Activated CD4-positive, CD25-positive, alpha-beta regulatory T cell treated with anti-CD3 and anti-CD28 coated beads, Interleukin-2, amount 50 U/mL, for 72 hours (primary cell): ENCODE data around the gene ARHGEF4.

Experiments
- DNase-seq: peaks from one replicate; pipeline ENCODE4 v3.0.0; 2021

The ARHGEF4 gene

GRCh38 chr2:130836501-130837174 is at the start of gene ARHGEF4:
TSS of gene ARHGEF4 (plus strand) at chr2:130836914. CDS start at chr2:130836954, 40 bp downstream.
- DNase-seq: no peak

GRCh38 chr2:130787841-130788240 is 48.9 kb upstream of the ARHGEF4 start:
- no peak for DNase-seq

GRCh38 chr2:130790312-130790711 is 46.4 kb upstream of the ARHGEF4 start:
- DNase-seq: no peak

- DNase-seq: no peak
These were observed 45.7 kb upstream of the ARHGEF4 start for GRCh38 chr2:130790804-130791616.

GRCh38 chr2:130791617-130791939 is 45.1 kb upstream of the ARHGEF4 start:
- DNase-seq: no peak

GRCh38 chr2:130795431-130795830 is 41.3 kb upstream of the ARHGEF4 start:
- no peak for DNase-seq

GRCh38 chr2:130796290-130796689 is 40.4 kb upstream of the ARHGEF4 start:
- DNase-seq: no peak

GRCh38 chr2:130797493-130798435 is 39.0 kb upstream of the ARHGEF4 start:
- DNase-seq: peak; percentile 95

- DNase-seq: no peak
These were observed 38.1 kb upstream of the ARHGEF4 start for GRCh38 chr2:130798472-130799218.

GRCh38 chr2:130799295-130799694 is 37.4 kb upstream of the ARHGEF4 start:
- no peak for DNase-seq

- DNase-seq: no peak
These were observed 31.1 kb upstream of the ARHGEF4 start for GRCh38 chr2:130805613-130806012.

GRCh38 chr2:130806370-130806769 is 30.3 kb upstream of the ARHGEF4 start:
- no peak for DNase-seq

- no peak for DNase-seq
These were observed 28.9 kb upstream of the ARHGEF4 start for GRCh38 chr2:130807659-130808385.

GRCh38 chr2:130808482-130809268 is 28.0 kb upstream of the ARHGEF4 start:
- DNase-seq: no peak

- no peak for DNase-seq
These were observed 26.2 kb upstream of the ARHGEF4 start for GRCh38 chr2:130810490-130810889.

- DNase-seq: no peak
These were observed 23.0 kb upstream of the ARHGEF4 start for GRCh38 chr2:130813722-130814121.

GRCh38 chr2:130814931-130815680 is 21.6 kb upstream of the ARHGEF4 start:
- DNase-seq: no peak

- DNase-seq: no peak
These were observed 17.9 kb upstream of the ARHGEF4 start for GRCh38 chr2:130818809-130819208.

GRCh38 chr2:130819226-130819607 is 17.5 kb upstream of the ARHGEF4 start:
- DNase-seq: no peak

GRCh38 chr2:130819608-130820278 is 17.0 kb upstream of the ARHGEF4 start:
- no peak for DNase-seq
